NK-92 treated with Interleukin-12 subunit alpha and Interleukin-12 subunit beta, amount 100 ng/mL, for 24 hours (cell line): ENCODE results near the gene THEM4.

Experiments used
- DNase-seq: peaks from one replicate; lab custom pipeline; 2025; lab: John Stamatoyannopoulos, UW

Gene THEM4

DNA sequence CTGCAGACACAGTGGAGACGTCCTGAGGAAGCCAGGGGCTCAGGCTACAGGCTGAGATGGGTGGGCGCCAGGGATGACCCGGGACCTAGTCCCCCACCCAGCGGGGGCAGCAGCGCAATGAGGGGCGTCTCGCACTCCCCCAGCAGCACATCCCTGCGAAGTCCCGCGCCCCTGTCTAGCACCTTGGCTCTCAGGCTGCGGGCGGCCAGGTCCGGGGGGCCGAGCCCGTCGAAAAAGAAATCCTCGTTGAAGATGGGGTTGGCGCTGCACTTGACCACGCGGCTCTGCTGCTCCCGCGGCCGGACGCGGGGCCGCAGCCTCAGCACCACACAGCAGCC is 71.5 kb downstream of the THEM4 start:
- DNase-seq, result no peak

- no peak for DNase-seq
Measured at GRCh38 chr1:151837197-151837596, 72.1 kb downstream of the THEM4 start.

- DNase-seq, result no peak
Measured at GRCh38 chr1:151835596-151835995, 73.7 kb downstream of the THEM4 start.

DNA sequence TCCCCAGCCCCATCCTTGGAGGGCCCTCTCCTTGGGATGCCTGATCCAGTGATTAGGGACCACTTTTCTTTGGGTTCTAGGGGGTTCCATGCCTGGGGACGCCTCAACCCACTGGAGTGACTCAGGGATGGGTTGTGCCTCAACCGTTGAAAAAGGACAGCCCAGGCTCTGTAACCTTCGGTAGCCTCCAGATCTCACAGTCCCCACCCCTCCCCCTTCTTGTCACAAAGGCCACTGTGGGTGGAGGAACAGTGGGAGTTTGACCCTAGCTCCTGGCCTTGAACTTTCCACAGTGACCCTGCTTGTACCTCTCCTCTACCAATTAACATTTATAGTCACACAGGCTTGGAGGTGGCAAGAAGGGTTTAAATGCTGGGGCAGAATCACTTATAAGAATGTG is 75.1 kb downstream of the THEM4 start:
- no peak for DNase-seq

GRCh38 chr1:151833172-151833900 is 76.0 kb downstream of the THEM4 start:
- DNase-seq, result no peak

DNA sequence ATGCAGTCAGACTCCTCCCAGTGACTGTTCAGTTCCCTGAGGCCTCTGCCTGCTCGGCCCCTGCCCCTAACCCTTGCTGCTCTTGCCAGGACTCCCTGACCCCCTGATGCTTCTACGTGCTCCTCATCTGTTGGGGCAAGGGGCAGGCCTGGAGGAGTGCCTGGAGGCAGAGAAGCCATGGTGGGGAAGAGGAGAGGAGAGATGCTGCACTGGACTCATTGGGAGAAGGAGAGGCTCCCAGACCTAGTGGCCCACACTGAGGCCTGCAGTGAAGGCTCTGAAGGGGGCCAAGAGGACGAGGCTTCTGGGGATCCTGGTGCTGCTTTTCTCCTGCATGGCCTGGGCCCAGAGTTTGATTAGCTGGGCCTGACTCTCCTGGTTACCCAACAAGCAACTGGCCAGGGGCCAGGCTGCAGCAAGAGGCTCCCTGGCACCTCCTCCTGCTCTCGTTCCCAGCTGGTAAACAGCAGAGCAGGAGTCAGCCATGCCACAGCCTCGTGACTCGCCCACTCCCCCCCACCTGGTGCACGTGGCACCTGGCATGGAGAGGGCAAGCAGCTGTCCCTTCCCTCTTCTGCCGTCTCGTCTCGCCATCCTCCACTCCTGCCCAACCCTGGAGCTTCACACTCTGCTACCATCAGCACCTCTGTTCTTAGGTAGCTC is 76.9 kb downstream of the THEM4 start:
- DNase-seq, result no peak

DNA sequence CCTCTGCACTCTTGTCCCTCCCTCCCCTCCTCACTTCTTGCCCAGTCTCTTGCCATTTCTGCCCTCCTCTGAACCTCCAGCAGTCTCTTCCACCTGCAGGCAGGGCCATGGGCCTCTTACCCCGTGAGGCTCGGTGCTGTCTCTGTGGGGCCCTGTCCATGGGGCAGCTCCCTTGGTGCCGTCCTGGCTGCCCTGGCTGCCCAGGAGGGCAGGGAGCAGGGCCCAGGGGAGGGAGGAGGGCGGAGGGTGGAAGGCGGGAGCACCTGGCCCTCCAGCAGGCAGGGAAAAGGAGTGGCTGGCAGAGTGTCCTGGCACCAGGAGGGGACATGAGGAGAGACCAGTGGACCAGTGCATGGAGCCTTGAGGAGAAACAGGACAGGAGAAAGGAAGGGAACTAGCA is 77.7 kb downstream of the THEM4 start, which contains the start of gene RORC:
TSS of gene RORC (minus strand) at position 198 of the 400 bp plus-strand sequence. CDS start at position 160, 38 bp downstream.
- no peak for DNase-seq

DNA sequence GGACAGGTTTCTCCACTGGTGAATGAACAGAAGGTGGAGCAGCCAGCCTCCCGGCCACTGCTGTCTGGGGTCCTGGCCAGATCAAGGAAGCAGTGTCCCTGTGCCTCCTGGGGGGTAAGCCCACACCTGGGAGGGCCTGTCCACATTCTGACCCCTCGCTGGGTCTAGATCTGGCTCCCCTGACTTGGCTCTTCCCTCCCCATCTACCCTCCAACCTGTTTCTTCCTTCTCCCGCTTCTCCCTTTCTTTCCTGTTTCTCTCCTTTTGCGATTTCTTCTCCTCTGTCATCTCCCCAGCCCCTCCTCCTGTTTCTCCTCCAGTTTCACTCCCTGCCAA is 78.1 kb downstream of the THEM4 start:
- no peak for DNase-seq

DNA sequence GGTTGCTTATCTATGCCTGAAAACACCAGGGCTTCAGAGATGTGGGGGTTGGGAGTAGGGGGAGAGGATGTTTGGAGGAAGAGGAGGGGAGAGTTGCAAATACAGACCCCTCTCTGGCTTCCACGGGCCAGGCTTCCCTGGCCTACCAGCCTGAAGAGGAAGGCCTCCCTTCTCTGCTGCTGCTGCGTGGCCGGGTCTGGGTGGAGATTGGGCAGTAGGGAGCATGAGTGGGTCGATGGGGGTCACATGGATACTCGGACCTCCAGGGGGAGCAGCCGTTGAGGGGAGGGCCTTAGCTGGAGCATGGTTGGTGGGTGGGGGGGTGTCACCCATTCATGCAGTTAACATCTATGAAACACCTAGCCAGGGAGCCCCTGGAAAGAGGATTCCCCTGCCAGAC is 79.3 kb downstream of the THEM4 start:
- DNase-seq, result no peak

DNA sequence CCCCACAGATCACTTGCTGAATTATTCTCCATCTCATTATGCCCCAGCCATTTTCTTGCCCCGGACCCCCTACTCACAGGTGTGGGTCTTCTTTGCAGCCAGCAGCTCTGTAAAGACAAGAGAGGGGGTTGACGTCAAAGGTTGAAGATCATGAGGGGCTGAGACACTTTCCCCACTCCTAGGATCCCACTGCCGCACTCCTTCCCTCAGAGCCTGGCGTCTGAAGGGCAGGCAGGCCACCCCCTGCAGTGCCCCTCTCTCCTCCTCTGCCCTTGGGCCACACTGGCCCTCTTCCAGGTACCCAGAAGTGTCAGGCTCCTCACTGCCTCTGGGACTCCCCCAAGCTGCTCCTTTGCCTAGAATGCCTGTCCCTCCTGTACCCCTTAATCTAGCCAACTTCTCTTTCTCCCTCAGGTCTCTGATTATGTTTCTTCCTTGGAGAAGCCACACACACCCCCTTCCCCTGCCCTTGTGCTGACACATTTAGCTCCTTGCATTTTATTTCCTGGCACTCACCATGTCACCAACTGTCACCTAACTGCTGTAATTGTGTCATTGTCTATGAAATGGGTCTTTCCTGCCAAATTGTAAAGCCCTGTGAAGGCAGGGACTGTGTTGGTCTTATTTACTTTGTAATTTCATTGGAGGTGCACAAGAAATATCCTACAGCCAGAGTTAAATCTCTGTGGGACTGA is 79.8 kb downstream of the THEM4 start:
- DNase-seq, result no peak

DNA sequence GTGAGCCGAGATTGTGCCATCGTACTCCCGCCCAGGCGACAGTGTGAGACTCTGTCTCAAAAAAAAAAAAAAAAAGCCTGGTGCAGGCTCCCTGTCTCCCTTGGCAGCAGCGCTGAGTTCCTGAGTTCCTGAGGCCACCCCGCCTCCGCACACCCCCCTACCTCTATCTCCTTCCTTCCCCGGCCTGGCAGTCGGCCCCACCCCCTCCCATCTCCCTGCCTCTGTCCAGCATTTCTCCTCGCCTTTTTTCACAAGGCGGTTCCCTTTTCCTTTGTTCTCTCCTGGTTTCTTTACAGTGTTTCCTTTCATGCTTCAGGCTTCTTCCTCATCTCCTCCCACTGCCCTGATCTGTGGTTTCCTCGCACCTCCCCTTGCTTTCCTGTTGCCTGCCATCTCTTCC is 80.4 kb downstream of the THEM4 start:
- DNase-seq, result no peak

DNA sequence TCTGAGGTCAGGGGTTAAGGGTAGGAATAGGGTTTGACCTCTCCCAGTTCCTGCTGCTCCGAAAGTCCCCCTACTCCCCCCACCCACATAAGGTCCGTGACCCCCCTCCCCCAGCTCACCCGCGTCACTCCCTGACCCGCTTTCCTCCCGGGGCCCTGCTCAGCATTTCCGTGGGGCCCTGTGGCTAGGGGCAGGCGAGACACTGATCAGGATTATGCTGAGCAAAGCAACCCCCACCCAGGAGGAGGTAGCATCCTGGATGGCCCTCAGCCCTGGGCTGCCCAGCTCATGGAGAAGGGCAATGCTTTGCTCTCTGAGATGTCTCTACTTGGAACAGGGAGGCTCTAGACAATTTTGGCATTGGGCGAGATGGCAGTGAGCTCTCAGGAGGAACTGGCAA is 81.5 kb downstream of the THEM4 start:
- DNase-seq, result no peak

- DNase-seq, result no peak
Measured at GRCh38 chr1:151825751-151826660, 83.3 kb downstream of the THEM4 start.

DNA sequence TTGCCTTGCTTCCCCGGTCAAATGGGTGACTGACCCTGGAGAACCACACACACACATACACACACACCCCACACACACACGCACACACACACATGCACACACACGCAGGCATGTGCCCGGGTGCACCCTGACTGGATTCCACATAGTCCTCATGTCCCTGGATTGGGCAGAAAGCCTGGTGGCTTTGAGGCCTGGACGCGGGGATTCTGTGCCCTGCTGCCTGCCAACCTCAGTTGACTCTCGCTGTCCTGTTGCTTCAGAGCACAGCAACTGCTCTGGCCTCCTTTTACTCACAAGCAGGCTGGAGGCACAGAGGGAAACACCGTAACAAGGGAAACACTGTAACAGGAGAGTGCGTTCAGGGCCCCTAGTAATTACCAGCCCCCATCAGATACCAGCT is 84.1 kb downstream of the THEM4 start:
- no peak for DNase-seq
